Neural progenitor cell (in vitro differentiated cells): ENCODE measurements around the gene KDM8. TPM values are rescaled to one million over a fixed set of nuclear protein-coding genes. Genes with fewer than 3 reads are reported as not detected.

Experiments
- DNase-seq: peaks from one replicate; pipeline ENCODE4 v3.0.0-alpha.2; 2016; ENCODE audit warnings: low spot score
- H2AFZ ChIP-seq: fragments of 200-600 bp; sonication (generic); replicated peaks from 2 replicates; pipeline ENCODE4 v1.6.1; 2016; ENCODE audit warnings: antibody characterized with exemption
- H3F3A ChIP-seq: fragments of 200-600 bp; sonication (generic); 2 replicates; pipeline ENCODE4 v1.6.1; 2016; ENCODE audit warnings: antibody characterized with exemption, low read depth
- H3K27ac ChIP-seq: fragments of 200-600 bp; sonication (generic); 2 replicates; pipeline ENCODE4 v1.5.1; 2016; ENCODE audit warnings: mild to moderate bottlenecking
- H3K27me3 ChIP-seq: fragments of 200-600 bp; sonication (generic); 2 replicates; pipeline ENCODE4 v1.6.1; 2016; ENCODE audit warnings: mild to moderate bottlenecking, moderate library complexity
- H3K36me3 ChIP-seq: fragments of 200-600 bp; sonication (generic); 2 replicates; pipeline ENCODE4 v1.5.1; 2016
- H3K4me1 ChIP-seq: fragments of 200-600 bp; sonication (generic); 2 replicates; pipeline ENCODE4 v1.6.1; 2016; ENCODE audit warnings: mixed run types
- H3K4me2 ChIP-seq: fragments of 200-600 bp; sonication (generic); 2 replicates; pipeline ENCODE4 v1.6.1; 2016
- H3K4me3 ChIP-seq: fragments of 200-600 bp; sonication (generic); 2 replicates; pipeline ENCODE4 v1.5.1; 2016
- H3K79me2 ChIP-seq: fragments of 200-600 bp; sonication (generic); 2 replicates; pipeline ENCODE4 v1.6.1; 2016; ENCODE audit warnings: low read depth
- H3K9ac ChIP-seq: fragments of 200-600 bp; sonication (generic); 2 replicates; pipeline ENCODE4 v1.6.1; 2016
- H3K9me3 ChIP-seq: fragments of 200-600 bp; sonication (generic); 2 replicates; pipeline ENCODE4 v1.5.1; 2016; ENCODE audit warnings: low read depth
- H4K20me1 ChIP-seq: fragments of 200-600 bp; sonication (generic); 2 replicates; pipeline ENCODE4 v1.6.1; 2016; ENCODE audit warnings: low read depth
- H3K27ac Mint-ChIP-seq: 3 replicates; pipeline ENCODE4 v1.8.0; 2021; ENCODE audit warnings: mixed read lengths
- H3K27me3 Mint-ChIP-seq: 2 replicates; pipeline ENCODE4 v1.8.0; 2022; ENCODE audit warnings: low read depth, mild to moderate bottlenecking, inconsistent platforms, moderate library complexity, mixed read lengths; ENCODE audit not compliant: insufficient read depth
- H3K36me3 Mint-ChIP-seq: 3 replicates; pipeline ENCODE4 v1.8.0; 2021; ENCODE audit warnings: mixed read lengths
- H3K4me1 Mint-ChIP-seq: 3 replicates; pipeline ENCODE4 v1.8.0; 2021; ENCODE audit warnings: mixed read lengths
- H3K4me3 Mint-ChIP-seq: 3 replicates; pipeline ENCODE4 v1.8.0; 2021; ENCODE audit warnings: mild to moderate bottlenecking, moderate library complexity, mixed read lengths
- H3K9me3 Mint-ChIP-seq: 3 replicates; pipeline ENCODE4 v1.8.0; 2020; ENCODE audit warnings: mixed read lengths
- CTCF ChIP-seq: fragments of 200-600 bp; sonication (generic); IDR thresholded peaks from 2 replicates; pipeline ENCODE4 v1.5.1; 2017; ENCODE audit warnings: antibody characterized with exemption, mild to moderate bottlenecking
- EZH2 ChIP-seq: fragments of 200-600 bp; sonication (generic); IDR thresholded peaks from 2 replicates; pipeline ENCODE4 v1.6.1; 2017; ENCODE audit warnings: antibody characterized with exemption, mild to moderate bottlenecking, moderate library complexity
- EZH2phosphoT487 ChIP-seq: fragments of 200-600 bp; sonication (generic); IDR thresholded peaks from 2 replicates; pipeline ENCODE4 v1.6.1; 2017; ENCODE audit warnings: antibody characterized with exemption
- total RNA-seq: library from RNA; depleted of rRNA; stranded (reverse); fragments of >200 nt; gene quantifications from 2 replicates; pipeline ENCODE4 v1.2.3, GENCODE V29; 2015; ENCODE audit warnings: low replicate concordance

Gene KDM8
- total RNA-seq, 1 donor from 2014 or later, result 6.5 TPM

GRCh38 chr16:27232901-27233625 lies 29.7 kb downstream of the KDM8 start:
- Mint-ChIP-seq H3K27ac (no peak overlapping the region), H3K4me1 (peaks cover 31% of the 10 kb centered on the region), H3K4me3 (no peak overlapping the region), H3K9me3 (no peaks in the 10 kb centered on the region), H3K27me3 (peaks cover 11% of the 10 kb centered on the region), H3K36me3 (no peaks in the 10 kb centered on the region)
- Histone ChIP-seq H3K9ac (no peak overlapping the region), H3K4me1 (peaks cover 14% of the 10 kb centered on the region), H3F3A (peaks cover 7% of the 10 kb centered on the region), H3K9me3 (no peaks in the 10 kb centered on the region), H3K36me3 (no peaks in the 10 kb centered on the region), H4K20me1 (peaks cover 5% of the 10 kb centered on the region), H3K4me2 (no peak overlapping the region), H3K79me2 (no peaks in the 10 kb centered on the region), H3K4me3 (no peak overlapping the region), H2AFZ (no peak overlapping the region), H3K27ac (no peak overlapping the region), H3K27me3 (no peaks in the 10 kb centered on the region)
- TF ChIP-seq CTCF (no peak), EZH2phosphoT487 (no peak), EZH2 (no peak)
- no peak for DNase-seq

- H3K27ac ChIP-seq, result no peak overlapping the region
- no peak overlapping the region for H3K4me3 ChIP-seq
- Mint-ChIP-seq H3K4me3 (no peak overlapping the region), H3K36me3 (no peaks in the 10 kb centered on the region), H3K27ac (no peak overlapping the region), H3K27me3 (peaks cover 11% of the 10 kb centered on the region), H3K4me1 (peaks cover 36% of the 10 kb centered on the region), H3K9me3 (no peaks in the 10 kb centered on the region)
- H3K79me2 ChIP-seq, result no peaks in the 10 kb centered on the region
- H3K27me3 ChIP-seq, result no peaks in the 10 kb centered on the region
- DNase-seq, result no peak
- no peak overlapping the region for H3K9ac ChIP-seq
- H3K9me3 ChIP-seq, result no peaks in the 10 kb centered on the region
- no peak overlapping the region for H3K4me2 ChIP-seq
- H3K4me1 ChIP-seq, result peaks cover 14% of the 10 kb centered on the region
- TF ChIP-seq EZH2phosphoT487, result no peak
- no peak for TF ChIP-seq CTCF
- TF ChIP-seq EZH2, result no peak
- H4K20me1 ChIP-seq, result peaks cover 5% of the 10 kb centered on the region
- no peaks in the 10 kb centered on the region for H3K36me3 ChIP-seq
- H2AFZ ChIP-seq, result no peak overlapping the region
- peaks cover 7% of the 10 kb centered on the region for H3F3A ChIP-seq
Observed at GRCh38 chr16:27233731-27234130, 30.4 kb downstream of the KDM8 start.

GRCh38 chr16:27234171-27234570 lies 30.8 kb downstream of the KDM8 start:
- peaks cover 7% of the 10 kb centered on the region for H3F3A ChIP-seq
- H3K9ac ChIP-seq, result no peak overlapping the region
- H3K36me3 ChIP-seq, result no peaks in the 10 kb centered on the region
- no peaks in the 10 kb centered on the region for H3K79me2 ChIP-seq
- H3K9me3 ChIP-seq, result no peaks in the 10 kb centered on the region
- Mint-ChIP-seq H3K4me1 (peaks cover 36% of the 10 kb centered on the region), H3K9me3 (no peaks in the 10 kb centered on the region), H3K27me3 (peaks cover 13% of the 10 kb centered on the region), H3K36me3 (no peaks in the 10 kb centered on the region), H3K4me3 (no peak overlapping the region), H3K27ac (no peak overlapping the region)
- no peak overlapping the region for H3K27ac ChIP-seq
- H3K4me3 ChIP-seq, result no peak overlapping the region
- H3K4me2 ChIP-seq, result no peak overlapping the region
- peaks cover 14% of the 10 kb centered on the region for H3K4me1 ChIP-seq
- no peaks in the 10 kb centered on the region for H3K27me3 ChIP-seq
- no peak for DNase-seq
- H2AFZ ChIP-seq, result no peak overlapping the region
- peaks cover 5% of the 10 kb centered on the region for H4K20me1 ChIP-seq
- TF ChIP-seq CTCF, result no peak
- no peak for TF ChIP-seq EZH2phosphoT487
- TF ChIP-seq EZH2, result no peak
